ENCODE results near the gene XCR1.
"Not testable (repeated sequence)": the region's sequence is repeated elsewhere in the genome, so short reads cannot be mapped to it uniquely, and the experiment has no call there.

Gene XCR1

GRCh38 chr3:46001178-46001577 is 26.1 kb downstream of the XCR1 start:
- no peak for DNase-seq

- DNase-seq = no peak
Observed at GRCh38 chr3:45997942-45998341, 29.3 kb downstream of the XCR1 start.

- DNase-seq = not testable (repeated sequence)
Observed at GRCh38 chr3:45997499-45997898, 29.8 kb downstream of the XCR1 start.

GRCh38 chr3:45995236-45996192 is 31.8 kb downstream of the XCR1 start, which contains the start of gene FYCO1:
Gene FYCO1 (minus strand): TSS chr3:45995824. CDS start chr3:45984910, 10,914 bp downstream.
- DNase-seq = peak; percentile 54

- DNase-seq = peak; percentile 9
Observed at GRCh38 chr3:45994419-45995235, 32.7 kb downstream of the XCR1 start.

- DNase-seq = no peak
Observed at GRCh38 chr3:45993421-45994027, 33.8 kb downstream of the XCR1 start.

GRCh38 chr3:45992821-45993221 is 34.5 kb downstream of the XCR1 start:
- DNase-seq = no peak

GRCh38 chr3:45992133-45992729 is 35.1 kb downstream of the XCR1 start:
- DNase-seq = no peak

GRCh38 chr3:45991341-45991740 is 35.9 kb downstream of the XCR1 start:
- no peak for DNase-seq

GRCh38 chr3:45990181-45990580 is 37.1 kb downstream of the XCR1 start:
- no peak for DNase-seq

GRCh38 chr3:45988804-45989203 is 38.5 kb downstream of the XCR1 start:
- no peak for DNase-seq

- no peak for DNase-seq
Observed at GRCh38 chr3:45988362-45988761, 38.9 kb downstream of the XCR1 start.

GRCh38 chr3:45987368-45988291 is 39.7 kb downstream of the XCR1 start:
- no peak for DNase-seq

GRCh38 chr3:45986303-45986982 is 40.8 kb downstream of the XCR1 start:
- peak; percentile 9 for DNase-seq

GRCh38 chr3:45985532-45986302 is 41.6 kb downstream of the XCR1 start:
- DNase-seq = no peak

- DNase-seq = no peak
Observed at GRCh38 chr3:45984331-45985312, 42.7 kb downstream of the XCR1 start.

- no peak for DNase-seq
Observed at GRCh38 chr3:45983770-45984169, 43.5 kb downstream of the XCR1 start.

GRCh38 chr3:45981346-45982074 is 45.8 kb downstream of the XCR1 start:
- no peak for DNase-seq

Data from COR-L47 (cell line).